SU-DHL-6 (cell line): ENCODE data around the gene FBH1.

Experiments
- H2AFZ ChIP-seq: fragments of 200-600 bp; sonication (generic); 2 replicates; pipeline ENCODE4 v1.6.1; 2014; ENCODE audit warnings: low read depth, mild to moderate bottlenecking, moderate library complexity, mixed read lengths, antibody characterized with exemption, low read length; ENCODE audit not compliant: severe bottlenecking
- H3F3A ChIP-seq: fragments of 200-600 bp; shearing (Covaris generic); 2 replicates; pipeline ENCODE4 v1.6.0; 2016; ENCODE audit warnings: antibody characterized with exemption, mild to moderate bottlenecking; ENCODE audit not compliant: insufficient read depth
- H3K27ac ChIP-seq: fragments of 200-600 bp; sonication (generic); 2 replicates; pipeline ENCODE4 v1.5.1; 2016; ENCODE audit warnings: low read depth, mild to moderate bottlenecking, low read length, moderate library complexity, mixed read lengths
- H3K27me3 ChIP-seq: fragments of 200-600 bp; sonication (generic), shearing (Covaris generic); 2 replicates; pipeline ENCODE4 v1.6.0; 2014; ENCODE audit warnings: mild to moderate bottlenecking, low read length
- H3K36me3 ChIP-seq: fragments of 200-600 bp; sonication (generic); 2 replicates; pipeline ENCODE4 v1.6.1; 2014; ENCODE audit warnings: mild to moderate bottlenecking, low read length, mixed read lengths
- H3K4me2 ChIP-seq: fragments of 300-600, 200-600 bp; shearing (Covaris generic), sonication (generic); 2 replicates; pipeline ENCODE4 v1.6.0; 2014; ENCODE audit warnings: low read length, low read depth, mild to moderate bottlenecking; ENCODE audit not compliant: poor library complexity, severe bottlenecking
- H3K4me3 ChIP-seq: fragments of 200-600 bp; sonication (generic); 2 replicates; pipeline ENCODE4 v1.5.1; 2014; ENCODE audit warnings: antibody characterized with exemption, low read length, mild to moderate bottlenecking, mixed read lengths; ENCODE audit not compliant: insufficient read depth, poor library complexity, severe bottlenecking
- H3K79me2 ChIP-seq: fragments of 200-600 bp; sonication (generic); 2 replicates; pipeline ENCODE4 v1.6.1; 2014; ENCODE audit warnings: mild to moderate bottlenecking, low read length, moderate library complexity; ENCODE audit not compliant: insufficient read depth
- H3K9ac ChIP-seq: fragments of 200-600 bp; sonication (generic); 2 replicates; pipeline ENCODE4 v1.7.0; 2014; ENCODE audit warnings: mild to moderate bottlenecking, low read length
- H3K9me2 ChIP-seq: fragments of 200-600 bp; sonication (generic); replicated peaks from 2 replicates; pipeline ENCODE4 v1.6.1; 2014; ENCODE audit warnings: low read length; ENCODE audit not compliant: insufficient read depth
- H3K9me3 ChIP-seq: fragments of 200-600 bp; sonication (generic); 2 replicates; pipeline ENCODE4 v1.6.1; 2014; ENCODE audit warnings: low read length, mixed read lengths; ENCODE audit not compliant: insufficient read depth
- H4K20me1 ChIP-seq: fragments of 200-600 bp; sonication (generic); 2 replicates; pipeline ENCODE4 v1.6.1; 2014; ENCODE audit warnings: low read depth, mild to moderate bottlenecking, antibody characterized with exemption, low read length, moderate library complexity, mixed read lengths
- EZH2phosphoT487 ChIP-seq: fragments of 200-600 bp; sonication (generic), shearing (Covaris generic); conservative IDR thresholded peaks from 2 replicates; pipeline ENCODE4 v1.6.1; 2018; ENCODE audit warnings: mild to moderate bottlenecking, antibody characterized with exemption, low read length, moderate library complexity, mixed read lengths
- TF ChIP-seq, protein P1 (sequence below): fragments of 200-600 bp; sonication (generic); IDR thresholded peaks from one replicate; pipeline ENCODE4 v1.5.1; 2017; ENCODE audit warnings: antibody characterized with exemption, mild to moderate bottlenecking, low read length, moderate library complexity; ENCODE audit not compliant: insufficient read depth, poor library complexity, severe bottlenecking

FBH1 gene

DNA sequence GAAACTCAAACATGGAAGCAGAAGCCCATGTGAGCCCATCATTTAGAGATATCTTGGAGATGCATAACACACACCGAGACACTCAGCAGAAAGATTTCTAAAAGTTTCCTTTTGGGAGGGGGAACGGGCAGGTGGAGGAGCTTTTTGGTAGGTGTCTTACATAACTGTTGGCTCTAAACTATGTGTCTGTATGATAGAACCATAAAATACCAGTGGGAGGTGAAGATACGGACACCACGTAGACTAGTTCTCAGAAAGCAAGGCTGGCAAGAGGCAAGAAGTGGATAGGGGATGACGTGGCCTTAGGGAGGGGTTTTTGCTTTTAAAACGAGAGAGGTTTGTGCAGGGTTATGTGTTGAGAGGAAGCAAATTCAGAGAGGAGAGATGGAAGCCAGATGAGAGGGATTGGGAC, 50.8 kb downstream of the FBH1 start:
- Histone ChIP-seq H2AFZ (no peak overlapping the region), H3K4me2 (no peak overlapping the region), H3K9ac (no peak overlapping the region), H3K9me3 (no peaks in the 10 kb centered on the region), H3K4me3 (no peak overlapping the region), H4K20me1 (no peaks in the 10 kb centered on the region), H3F3A (no peaks in the 10 kb centered on the region), H3K79me2 (no peaks in the 10 kb centered on the region), H3K36me3 (no peaks in the 10 kb centered on the region), H3K27ac (no peak overlapping the region), H3K9me2 (no peaks in the 10 kb centered on the region), H3K27me3 (no peaks in the 10 kb centered on the region)
- TF ChIP-seq, protein P1, sequence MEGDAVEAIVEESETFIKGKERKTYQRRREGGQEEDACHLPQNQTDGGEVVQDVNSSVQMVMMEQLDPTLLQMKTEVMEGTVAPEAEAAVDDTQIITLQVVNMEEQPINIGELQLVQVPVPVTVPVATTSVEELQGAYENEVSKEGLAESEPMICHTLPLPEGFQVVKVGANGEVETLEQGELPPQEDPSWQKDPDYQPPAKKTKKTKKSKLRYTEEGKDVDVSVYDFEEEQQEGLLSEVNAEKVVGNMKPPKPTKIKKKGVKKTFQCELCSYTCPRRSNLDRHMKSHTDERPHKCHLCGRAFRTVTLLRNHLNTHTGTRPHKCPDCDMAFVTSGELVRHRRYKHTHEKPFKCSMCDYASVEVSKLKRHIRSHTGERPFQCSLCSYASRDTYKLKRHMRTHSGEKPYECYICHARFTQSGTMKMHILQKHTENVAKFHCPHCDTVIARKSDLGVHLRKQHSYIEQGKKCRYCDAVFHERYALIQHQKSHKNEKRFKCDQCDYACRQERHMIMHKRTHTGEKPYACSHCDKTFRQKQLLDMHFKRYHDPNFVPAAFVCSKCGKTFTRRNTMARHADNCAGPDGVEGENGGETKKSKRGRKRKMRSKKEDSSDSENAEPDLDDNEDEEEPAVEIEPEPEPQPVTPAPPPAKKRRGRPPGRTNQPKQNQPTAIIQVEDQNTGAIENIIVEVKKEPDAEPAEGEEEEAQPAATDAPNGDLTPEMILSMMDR: no peak
- no peak for TF ChIP-seq EZH2phosphoT487

DNA sequence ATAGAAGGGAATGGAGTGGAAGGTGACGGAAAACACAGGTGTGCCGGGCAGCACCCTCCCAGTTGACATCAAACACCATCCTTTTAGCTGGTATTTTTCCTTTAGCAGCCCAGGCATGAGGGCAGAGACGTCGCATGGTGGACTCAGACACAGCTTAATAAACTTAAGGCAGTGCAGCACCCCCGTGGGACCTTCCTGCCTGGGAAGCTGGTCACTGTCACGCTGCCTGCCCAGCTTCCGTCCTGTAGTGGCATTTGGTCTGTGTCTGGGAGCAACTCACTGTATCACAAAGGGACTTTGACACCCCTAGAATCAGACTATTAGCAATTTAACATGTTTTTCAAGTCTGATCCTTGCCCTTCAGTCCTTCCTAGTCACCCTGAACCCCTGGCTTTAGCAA, 51.5 kb downstream of the FBH1 start:
- Histone ChIP-seq H3K27me3 (no peaks in the 10 kb centered on the region), H3K36me3 (no peaks in the 10 kb centered on the region), H3K27ac (no peak overlapping the region), H4K20me1 (no peaks in the 10 kb centered on the region), H3K9me2 (no peaks in the 10 kb centered on the region), H3K9me3 (no peaks in the 10 kb centered on the region), H3K4me2 (no peak overlapping the region), H3F3A (no peaks in the 10 kb centered on the region), H3K4me3 (no peak overlapping the region), H3K79me2 (no peaks in the 10 kb centered on the region), H2AFZ (no peak overlapping the region), H3K9ac (no peak overlapping the region)
- TF ChIP-seq, protein P1: no peak
- TF ChIP-seq EZH2phosphoT487: no peak

DNA sequence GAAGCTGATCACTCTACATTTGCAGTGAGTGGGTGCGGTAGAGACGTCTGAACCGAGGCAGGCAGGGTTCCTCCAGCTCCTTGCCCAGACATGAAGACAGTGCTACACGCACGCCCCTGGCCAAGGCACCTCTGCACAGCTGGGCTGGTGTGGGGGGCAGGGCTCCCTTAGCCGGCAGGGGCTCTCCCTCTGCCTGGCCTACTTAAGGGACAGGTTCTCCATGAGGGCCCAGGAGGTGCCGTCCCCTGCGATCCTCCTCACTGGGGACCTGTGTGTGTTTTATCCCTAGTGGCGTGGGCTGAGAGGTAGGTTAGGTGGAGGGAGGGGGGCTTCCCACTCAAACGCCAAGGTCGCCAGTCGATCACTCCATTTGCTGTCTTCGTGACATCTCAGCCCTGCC, 52.0 kb downstream of the FBH1 start:
- H2AFZ ChIP-seq: no peak overlapping the region

More for the DNA sequence above, 52.0 kb downstream of the FBH1 start:
- no peaks in the 10 kb centered on the region for H3F3A ChIP-seq
- no peak overlapping the region for H3K4me3 ChIP-seq
- H3K9ac ChIP-seq: no peak overlapping the region
- no peak overlapping the region for H3K27ac ChIP-seq
- no peak overlapping the region for H3K4me2 ChIP-seq
- no peaks in the 10 kb centered on the region for H3K79me2 ChIP-seq
- H3K9me2 ChIP-seq: no peaks in the 10 kb centered on the region
- no peaks in the 10 kb centered on the region for H3K36me3 ChIP-seq
- no peaks in the 10 kb centered on the region for H3K9me3 ChIP-seq
- H4K20me1 ChIP-seq: no peaks in the 10 kb centered on the region
- TF ChIP-seq, protein P1: no peak
- no peak for TF ChIP-seq EZH2phosphoT487
- H3K27me3 ChIP-seq: no peaks in the 10 kb centered on the region
